ENCODE measurements around the gene CCSER1.
A peak's percentile ranks its signal among the peaks of the same experiment; 100 is the strongest.

Gene CCSER1

GRCh38 chr4:91111556-91111955 is 984.4 kb downstream of the CCSER1 start:
- H3K4me3 ChIP-seq (ENCODE audit: low read depth, low read length) = no peak overlapping the region
- TF ChIP-seq CTCF (IDR thresholded peaks at IDR 0.05; ENCODE audit: borderline replicate concordance, insufficient read depth, low read depth, low read length) = no peak

- TF ChIP-seq CTCF (IDR thresholded peaks at IDR 0.05; ENCODE audit: borderline replicate concordance, insufficient read depth, low read depth, low read length) = peak; percentile 50; the same call in 1 of the 2 replicates
- no peak overlapping the region for H3K4me3 ChIP-seq (ENCODE audit: low read depth, low read length)
Observed at GRCh38 chr4:91113130-91113706, 986.0 kb downstream of the CCSER1 start.

- no peak for TF ChIP-seq CTCF (IDR thresholded peaks at IDR 0.05; ENCODE audit: borderline replicate concordance, insufficient read depth, low read depth, low read length)
- no peak overlapping the region for H3K4me3 ChIP-seq (ENCODE audit: low read depth, low read length)
Observed at GRCh38 chr4:91114386-91114785, 987.2 kb downstream of the CCSER1 start.

- H3K4me3 ChIP-seq (ENCODE audit: low read depth, low read length) = no peak overlapping the region
- no peak for TF ChIP-seq CTCF (IDR thresholded peaks at IDR 0.05; ENCODE audit: borderline replicate concordance, insufficient read depth, low read depth, low read length)
Observed at GRCh38 chr4:91116861-91117260, 989.7 kb downstream of the CCSER1 start.

GRCh38 chr4:91118597-91118996 is 991.4 kb downstream of the CCSER1 start:
- TF ChIP-seq CTCF (IDR thresholded peaks at IDR 0.05; ENCODE audit: borderline replicate concordance, insufficient read depth, low read depth, low read length) = no peak
- no peak overlapping the region for H3K4me3 ChIP-seq (ENCODE audit: low read depth, low read length)

GRCh38 chr4:91123742-91124141 is 996.5 kb downstream of the CCSER1 start:
- TF ChIP-seq CTCF (IDR thresholded peaks at IDR 0.05; ENCODE audit: borderline replicate concordance, insufficient read depth, low read depth, low read length) = no peak
- H3K4me3 ChIP-seq (ENCODE audit: low read depth, low read length) = no peak overlapping the region

GRCh38 chr4:91127192-91127591 is 1000.0 kb downstream of the CCSER1 start:
- H3K4me3 ChIP-seq (ENCODE audit: low read depth, low read length) = no peak overlapping the region
- TF ChIP-seq CTCF (IDR thresholded peaks at IDR 0.05; ENCODE audit: borderline replicate concordance, insufficient read depth, low read depth, low read length) = no peak

Measured in GM12875 (cell line).